HEK293 (cell line): ENCODE results near the gene NPAS2.

Source experiments
- YY1 ChIP-seq: fragments of 450-650 bp; formaldehyde crosslinking; IDR thresholded peaks from 2 replicates; pipeline ENCODE4 v1.5.1; 2018; ENCODE audit warnings: missing biosample characterization, missing genetic modification characterization
- ZBTB17 ChIP-seq: fragments of 450-650 bp; formaldehyde crosslinking; IDR thresholded peaks from 2 replicates; pipeline ENCODE4 v1.5.1; 2016; ENCODE audit warnings: missing biosample characterization, missing genetic modification characterization
- ZEB2 ChIP-seq: fragments of 450-650 bp; formaldehyde crosslinking; IDR thresholded peaks from 2 replicates; pipeline ENCODE4 v1.5.1; 2016; ENCODE audit warnings: missing biosample characterization, missing genetic modification characterization
- ZNF221 ChIP-seq: fragments of 450-650 bp; formaldehyde crosslinking; IDR thresholded peaks from 2 replicates; pipeline ENCODE4 v1.5.1; 2017; ENCODE audit warnings: missing biosample characterization, missing genetic modification characterization, borderline replicate concordance
- ZNF514 ChIP-seq: fragments of 450-650 bp; formaldehyde crosslinking; IDR thresholded peaks from 2 replicates; pipeline ENCODE4 v1.5.1; 2016; ENCODE audit warnings: missing biosample characterization, missing genetic modification characterization
- ZNF785 ChIP-seq: fragments of 450-650 bp; formaldehyde crosslinking; IDR thresholded peaks from 2 replicates; pipeline ENCODE4 v1.5.1; 2016; ENCODE audit warnings: missing biosample characterization, missing genetic modification characterization
- TF ChIP-seq, protein P1 (sequence below): sonication (generic); formaldehyde crosslinking; IDR thresholded peaks from 2 replicates; pipeline ENCODE4 v1.8.1; 2022; ENCODE audit warnings: mild to moderate bottlenecking, moderate library complexity, missing genetic modification reagents
- TF ChIP-seq, protein P2 (sequence below): fragments of 450-650 bp; formaldehyde crosslinking; IDR thresholded peaks from 2 replicates; pipeline ENCODE4 v1.5.0; 2017; ENCODE audit warnings: missing biosample characterization, missing genetic modification characterization, borderline replicate concordance

DNA sequence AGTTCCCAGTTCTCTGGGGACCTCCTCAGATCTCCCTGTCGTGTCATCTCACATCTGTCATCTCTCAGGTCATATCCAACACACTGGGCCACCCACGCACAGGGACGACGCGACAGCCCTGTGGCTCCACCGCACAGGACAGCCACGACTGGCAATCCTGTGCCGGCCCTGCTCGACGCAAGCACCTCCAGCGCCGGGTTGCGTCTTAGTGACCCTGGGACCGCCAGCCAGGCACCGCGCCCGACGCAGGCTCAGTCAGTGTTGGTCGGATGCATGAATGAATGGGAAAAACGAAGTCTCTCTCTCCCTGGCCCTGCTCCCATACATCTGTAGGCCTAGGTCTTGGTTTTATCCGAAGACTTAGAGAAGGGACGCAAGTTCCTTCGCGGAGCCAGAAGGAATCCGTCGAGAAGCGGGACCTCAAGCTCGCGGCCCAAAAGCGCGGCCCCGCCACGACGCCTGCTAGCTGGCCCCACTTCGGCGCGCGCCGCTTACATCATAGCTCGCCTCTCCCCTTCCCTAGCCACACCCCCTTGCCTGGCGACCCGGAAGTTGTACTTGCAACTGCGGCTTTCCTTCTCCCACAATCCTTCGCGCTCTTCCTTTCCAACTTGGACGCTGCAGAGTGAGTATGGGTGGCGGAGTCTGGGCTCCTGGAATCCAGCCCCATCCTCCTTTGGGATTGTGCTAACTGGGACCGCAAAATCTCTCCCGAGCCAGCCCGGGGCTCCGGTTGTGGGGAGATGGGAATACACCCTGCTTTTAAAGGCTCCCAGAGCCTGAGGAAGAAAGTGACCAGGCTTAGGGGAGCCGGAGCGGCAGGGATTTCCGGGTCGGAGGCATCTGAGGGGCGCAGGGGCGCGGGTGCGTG, 182.0 kb downstream of the NPAS2 start, which contains the start of gene RPL31:
- TF ChIP-seq ZEB2 (tag by site-specific recombination) (0 out of 2 replicates have a peak, but pooled peaks have one; percentile 46), ZNF221 (tag by site-specific recombination) (no peak), ZNF785 (tag by site-specific recombination) (no peak), ZNF514 (tag by site-specific recombination) (no peak), YY1 (0 out of 2 replicates have a peak, but pooled peaks have one; percentile 27), ZBTB17 (tag by site-specific recombination) (peak; percentile 42)
- TF ChIP-seq, protein P1, sequence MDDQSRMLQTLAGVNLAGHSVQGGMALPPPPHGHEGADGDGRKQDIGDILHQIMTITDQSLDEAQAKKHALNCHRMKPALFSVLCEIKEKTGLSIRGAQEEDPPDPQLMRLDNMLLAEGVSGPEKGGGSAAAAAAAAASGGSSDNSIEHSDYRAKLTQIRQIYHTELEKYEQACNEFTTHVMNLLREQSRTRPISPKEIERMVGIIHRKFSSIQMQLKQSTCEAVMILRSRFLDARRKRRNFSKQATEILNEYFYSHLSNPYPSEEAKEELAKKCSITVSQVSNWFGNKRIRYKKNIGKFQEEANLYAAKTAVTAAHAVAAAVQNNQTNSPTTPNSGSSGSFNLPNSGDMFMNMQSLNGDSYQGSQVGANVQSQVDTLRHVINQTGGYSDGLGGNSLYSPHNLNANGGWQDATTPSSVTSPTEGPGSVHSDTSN (CRISPR knock-in tag): peak; percentile 74; the same call in 1 of the 2 replicates
- TF ChIP-seq, protein P2, sequence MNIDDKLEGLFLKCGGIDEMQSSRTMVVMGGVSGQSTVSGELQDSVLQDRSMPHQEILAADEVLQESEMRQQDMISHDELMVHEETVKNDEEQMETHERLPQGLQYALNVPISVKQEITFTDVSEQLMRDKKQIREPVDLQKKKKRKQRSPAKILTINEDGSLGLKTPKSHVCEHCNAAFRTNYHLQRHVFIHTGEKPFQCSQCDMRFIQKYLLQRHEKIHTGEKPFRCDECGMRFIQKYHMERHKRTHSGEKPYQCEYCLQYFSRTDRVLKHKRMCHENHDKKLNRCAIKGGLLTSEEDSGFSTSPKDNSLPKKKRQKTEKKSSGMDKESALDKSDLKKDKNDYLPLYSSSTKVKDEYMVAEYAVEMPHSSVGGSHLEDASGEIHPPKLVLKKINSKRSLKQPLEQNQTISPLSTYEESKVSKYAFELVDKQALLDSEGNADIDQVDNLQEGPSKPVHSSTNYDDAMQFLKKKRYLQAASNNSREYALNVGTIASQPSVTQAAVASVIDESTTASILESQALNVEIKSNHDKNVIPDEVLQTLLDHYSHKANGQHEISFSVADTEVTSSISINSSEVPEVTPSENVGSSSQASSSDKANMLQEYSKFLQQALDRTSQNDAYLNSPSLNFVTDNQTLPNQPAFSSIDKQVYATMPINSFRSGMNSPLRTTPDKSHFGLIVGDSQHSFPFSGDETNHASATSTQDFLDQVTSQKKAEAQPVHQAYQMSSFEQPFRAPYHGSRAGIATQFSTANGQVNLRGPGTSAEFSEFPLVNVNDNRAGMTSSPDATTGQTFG: no peak
